ENCODE measurements around the gene LRRTM4.

Gene LRRTM4

GRCh38 chr2:77001895-77002294 is 520.3 kb downstream of the LRRTM4 start:
- no peak for DNase-seq

- no peak for DNase-seq
These were observed 523.5 kb downstream of the LRRTM4 start for GRCh38 chr2:76998704-76999103.

GRCh38 chr2:76998152-76998551 is 524.0 kb downstream of the LRRTM4 start:
- no peak for DNase-seq

- no peak for DNase-seq
These were observed 524.9 kb downstream of the LRRTM4 start for GRCh38 chr2:76997296-76997695.

- no peak for DNase-seq
These were observed 536.6 kb downstream of the LRRTM4 start for GRCh38 chr2:76985387-76986136.

- no peak for DNase-seq
These were observed 537.8 kb downstream of the LRRTM4 start for GRCh38 chr2:76984359-76984758.

- DNase-seq, result no peak
These were observed 541.9 kb downstream of the LRRTM4 start for GRCh38 chr2:76980067-76980787.

- DNase-seq, result no peak
These were observed 544.1 kb downstream of the LRRTM4 start for GRCh38 chr2:76977846-76978727.

- DNase-seq, result no peak
These were observed 546.4 kb downstream of the LRRTM4 start for GRCh38 chr2:76975752-76976151.

GRCh38 chr2:76973610-76974009 is 548.6 kb downstream of the LRRTM4 start:
- no peak for DNase-seq

- DNase-seq, result no peak
These were observed 556.4 kb downstream of the LRRTM4 start for GRCh38 chr2:76965772-76966171.

- DNase-seq, result no peak
These were observed 563.4 kb downstream of the LRRTM4 start for GRCh38 chr2:76958749-76959148.

- peak in 22 of 56 donors; percentile 0 to 78 (median 10) for DNase-seq
These were observed 568.3 kb downstream of the LRRTM4 start for GRCh38 chr2:76953733-76954347.

- DNase-seq, result no peak
These were observed 575.5 kb downstream of the LRRTM4 start for GRCh38 chr2:76946631-76947145.

GRCh38 chr2:76940559-76940958 is 581.6 kb downstream of the LRRTM4 start:
- no peak for DNase-seq

- DNase-seq, result no peak
These were observed 584.0 kb downstream of the LRRTM4 start for GRCh38 chr2:76938153-76938552.

GRCh38 chr2:76932550-76932949 is 589.6 kb downstream of the LRRTM4 start:
- no peak for DNase-seq

- peak in 2 of 56 donors; percentile 2 to 4 for DNase-seq
These were observed 592.0 kb downstream of the LRRTM4 start for GRCh38 chr2:76930056-76930744.

- no peak for DNase-seq
These were observed 594.1 kb downstream of the LRRTM4 start for GRCh38 chr2:76928026-76928425.

GRCh38 chr2:76921006-76921405 is 601.2 kb downstream of the LRRTM4 start:
- no peak for DNase-seq

- no peak for DNase-seq
These were observed 626.7 kb downstream of the LRRTM4 start for GRCh38 chr2:76895469-76895868.

Measured in amygdala (tissue), 56 donors.